ENCODE data around the gene EDARADD. TPM values are rescaled to one million over a fixed set of nuclear protein-coding genes. Genes with fewer than 3 reads are reported as not detected.
A peak's percentile ranks its signal among the peaks of the same experiment; 100 is the strongest.
"Not testable (repeated sequence)": the region's sequence is repeated elsewhere in the genome, so short reads cannot be mapped to it uniquely, and the experiment has no call there.

EDARADD gene
- polyA plus RNA-seq = not detected

DNA sequence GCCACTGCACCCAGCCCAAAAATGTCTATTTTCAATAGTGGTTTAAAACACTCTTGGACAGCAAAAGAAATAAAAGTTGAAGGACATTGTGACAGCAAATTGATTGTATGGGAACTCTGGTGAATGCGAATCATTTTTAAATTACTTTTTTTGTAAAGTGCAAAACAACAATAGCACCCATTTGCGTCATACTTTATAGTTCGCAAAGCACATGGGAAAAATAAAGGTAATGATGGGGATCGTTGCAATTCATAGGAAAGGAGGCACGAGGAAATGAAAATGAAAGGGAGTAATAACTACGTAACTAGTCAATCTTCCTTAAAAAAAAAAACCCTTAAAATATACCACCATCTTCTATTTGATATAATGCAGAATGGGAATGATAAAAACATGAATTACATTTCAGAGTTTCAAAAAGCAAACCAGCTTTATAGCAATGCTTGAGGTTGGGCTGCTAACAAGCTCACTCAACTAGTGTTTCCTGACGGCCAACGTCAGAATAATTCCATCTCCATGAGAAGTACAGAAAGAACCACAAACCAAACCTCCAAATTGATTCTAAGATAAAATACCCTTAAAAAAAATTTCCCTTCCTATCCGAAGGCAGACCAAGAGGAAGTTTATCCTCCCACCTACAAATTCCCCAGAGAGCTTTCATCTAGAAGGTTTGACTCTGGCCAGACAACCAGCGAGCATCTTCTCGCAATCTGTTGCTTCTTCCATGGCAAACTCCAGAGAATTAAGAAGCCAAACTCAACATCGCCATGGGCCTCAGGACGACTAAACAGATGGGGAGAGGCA is at the start of gene EDARADD:
Gene EDARADD, plus strand, starts transcription at position 606 of the 801 bp plus-strand sequence. Its CDS starts 159 bp downstream, at position 765.
- H3K4me1 Mint-ChIP-seq = peaks cover 12 to 20% (median 15%) of the 10 kb centered on the region in 3 donors
- H3K27ac Mint-ChIP-seq = peak within 1 kb of the TSS in 1 of 3 donors; percentile 49
- no peaks in the 10 kb centered on the region for H3K9me3 Mint-ChIP-seq
- peak within 1 kb of the TSS; percentile 65 to 91 (median 90) for H3K4me3 Mint-ChIP-seq
- H3K36me3 Mint-ChIP-seq = no peaks in the 10 kb centered on the region
- H3K27me3 Mint-ChIP-seq = peaks cover 39% of the 10 kb centered on the region

- H3K27me3 Mint-ChIP-seq = peaks cover 12% of the 10 kb centered on the region
- no peaks in the 10 kb centered on the region for H3K9me3 Mint-ChIP-seq
- H3K27ac Mint-ChIP-seq = no peak overlapping the region
- H3K4me3 Mint-ChIP-seq = no peak overlapping the region
- no peaks in the 10 kb centered on the region for H3K36me3 Mint-ChIP-seq
- H3K4me1 Mint-ChIP-seq = no peaks in the 10 kb centered on the region
Observed at GRCh38 chr1:236345728-236346127, 48.4 kb upstream of the EDARADD start.

DNA sequence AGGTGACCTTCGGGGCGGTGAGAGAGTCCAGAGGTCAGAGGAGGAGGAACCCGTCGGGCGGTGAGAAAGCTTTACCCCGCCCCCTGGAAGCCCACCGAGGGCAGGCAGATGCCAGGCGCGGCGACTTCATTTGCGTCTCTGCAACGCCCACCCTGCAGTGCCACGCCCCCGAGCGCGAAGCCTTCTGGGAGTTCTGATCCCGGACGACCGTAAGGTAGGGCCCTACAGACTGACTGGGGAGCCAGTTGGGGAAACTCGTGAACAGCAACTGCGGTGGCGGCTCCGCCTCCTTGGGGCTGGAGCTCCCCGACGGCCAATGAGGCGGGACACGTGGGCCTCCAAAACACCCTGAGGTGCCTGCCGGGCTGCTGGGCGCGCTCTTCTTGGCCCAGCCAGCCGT is 46.0 kb upstream of the EDARADD start:
- no peak overlapping the region for H3K4me3 Mint-ChIP-seq
- peaks cover 0 to 4% (median 0%) of the 10 kb centered on the region in 3 donors for H3K9me3 Mint-ChIP-seq
- no peaks in the 10 kb centered on the region for H3K36me3 Mint-ChIP-seq
- H3K27me3 Mint-ChIP-seq = peaks cover 12% of the 10 kb centered on the region
- H3K27ac Mint-ChIP-seq = no peak overlapping the region
- H3K4me1 Mint-ChIP-seq = no peaks in the 10 kb centered on the region

DNA sequence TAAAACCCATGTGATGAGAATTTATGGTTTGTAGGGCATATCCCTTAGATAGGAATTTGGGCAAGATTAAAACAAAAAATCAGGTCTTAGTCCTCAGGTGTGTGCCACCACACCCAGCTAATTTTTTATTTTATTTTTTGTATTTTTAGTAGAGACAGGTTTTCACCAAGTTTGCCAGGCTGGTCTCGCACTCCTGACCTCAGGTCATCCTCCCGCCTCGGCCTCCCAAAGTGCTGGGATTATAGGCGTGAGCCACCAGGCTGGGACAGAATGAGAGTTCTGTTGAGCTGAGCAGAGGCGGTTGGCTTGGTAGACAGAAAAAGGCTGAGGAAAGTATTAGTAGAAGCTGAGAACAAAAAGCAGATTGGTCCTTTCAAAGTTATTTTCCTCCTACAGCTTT is 43.8 kb upstream of the EDARADD start:
- Mint-ChIP-seq H3K36me3 (no peaks in the 10 kb centered on the region), H3K27ac (no peak overlapping the region), H3K9me3 (peaks cover 0 to 4% (median 0%) of the 10 kb centered on the region in 3 donors), H3K4me3 (no peak overlapping the region), H3K4me1 (no peaks in the 10 kb centered on the region), H3K27me3 (peaks cover 15% of the 10 kb centered on the region)

DNA sequence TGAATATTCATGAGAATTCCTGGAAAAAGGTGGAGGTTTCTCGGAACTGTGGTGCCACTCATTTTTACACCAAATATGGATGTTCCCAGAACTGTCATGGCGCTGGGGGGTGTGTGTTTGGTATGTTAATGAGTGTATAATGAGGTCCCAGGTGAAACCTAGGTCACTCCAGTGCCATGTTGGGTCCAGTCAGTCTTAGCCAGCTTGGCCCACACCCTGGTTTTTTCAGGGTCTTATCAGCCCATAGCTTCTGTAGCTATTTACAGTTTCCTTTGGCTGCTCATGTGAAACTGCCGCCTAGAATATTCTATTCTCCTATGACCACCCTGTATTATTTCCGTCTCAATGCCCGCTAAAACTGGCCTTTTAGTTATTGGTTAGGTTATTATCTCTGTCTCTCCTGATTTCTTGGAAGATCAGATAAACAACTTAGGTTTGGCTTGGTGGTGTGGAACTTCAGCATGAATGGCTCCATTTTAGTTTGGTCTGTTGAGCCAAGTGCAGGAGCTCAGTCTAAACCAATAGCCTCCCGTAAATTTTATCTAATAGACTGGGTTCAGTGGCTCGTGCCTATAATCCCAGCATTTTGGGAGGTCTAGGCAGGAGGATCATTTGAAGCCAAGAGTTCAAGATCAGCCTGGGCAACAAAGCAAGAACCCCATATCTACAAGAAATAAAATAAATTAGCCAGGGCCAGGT is 42.1 kb upstream of the EDARADD start:
- no peaks in the 10 kb centered on the region for H3K4me1 Mint-ChIP-seq
- H3K27me3 Mint-ChIP-seq = peaks cover 15% of the 10 kb centered on the region
- H3K27ac Mint-ChIP-seq = no peak overlapping the region
- no peaks in the 10 kb centered on the region for H3K36me3 Mint-ChIP-seq
- H3K4me3 Mint-ChIP-seq = no peak overlapping the region
- H3K9me3 Mint-ChIP-seq = peaks cover 0 to 4% (median 0%) of the 10 kb centered on the region in 3 donors

DNA sequence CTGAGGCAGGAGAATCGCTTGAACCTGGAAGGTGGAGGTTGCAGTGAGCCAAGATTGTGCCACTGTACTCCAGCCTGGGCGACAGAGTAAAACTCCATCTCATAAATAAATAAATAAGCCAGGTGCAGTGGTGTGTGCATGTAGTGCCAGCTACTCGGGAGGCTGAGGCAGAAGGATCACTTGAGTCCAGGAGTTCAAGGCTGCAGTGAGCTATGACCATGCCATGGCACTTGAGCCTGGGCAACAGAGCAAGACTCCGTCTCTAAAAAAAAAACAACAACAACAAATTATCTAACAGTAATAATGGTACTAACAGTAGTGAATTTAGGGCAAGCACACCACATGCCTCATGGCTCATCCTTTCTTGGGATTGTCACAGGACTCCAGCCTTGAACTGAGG is 41.3 kb upstream of the EDARADD start:
- H3K27ac Mint-ChIP-seq, H3K4me1 Mint-ChIP-seq, H3K4me3 Mint-ChIP-seq, H3K9me3 Mint-ChIP-seq, H3K36me3 Mint-ChIP-seq: not testable (repeated sequence)
- peaks cover 13% of the 10 kb centered on the region for H3K27me3 Mint-ChIP-seq

- peaks cover 9% of the 10 kb centered on the region for H3K27me3 Mint-ChIP-seq
- no peaks in the 10 kb centered on the region for H3K4me1 Mint-ChIP-seq
- H3K36me3 Mint-ChIP-seq = no peaks in the 10 kb centered on the region
- H3K4me3 Mint-ChIP-seq = no peak overlapping the region
- H3K27ac Mint-ChIP-seq = no peak overlapping the region
- H3K9me3 Mint-ChIP-seq = peaks cover 0 to 9% (median 4%) of the 10 kb centered on the region in 3 donors
Observed at GRCh38 chr1:236353813-236354212, 40.3 kb upstream of the EDARADD start.

GRCh38 chr1:236354330-236355147 is 39.5 kb upstream of the EDARADD start:
- H3K4me3 Mint-ChIP-seq = no peak overlapping the region
- H3K27me3 Mint-ChIP-seq = peaks cover 7% of the 10 kb centered on the region
- H3K27ac Mint-ChIP-seq = no peak overlapping the region
- peaks cover 0 to 9% (median 6%) of the 10 kb centered on the region in 3 donors for H3K9me3 Mint-ChIP-seq
- H3K36me3 Mint-ChIP-seq = no peaks in the 10 kb centered on the region
- H3K4me1 Mint-ChIP-seq = no peaks in the 10 kb centered on the region

- Mint-ChIP-seq H3K4me3 (no peak overlapping the region), H3K9me3 (peaks cover 0 to 9% (median 7%) of the 10 kb centered on the region in 3 donors), H3K27me3 (peaks cover 5% of the 10 kb centered on the region), H3K4me1 (no peaks in the 10 kb centered on the region), H3K27ac (no peak overlapping the region), H3K36me3 (no peaks in the 10 kb centered on the region)
Observed at GRCh38 chr1:236356141-236356540, 37.9 kb upstream of the EDARADD start.

GRCh38 chr1:236361909-236362590 is 32.0 kb upstream of the EDARADD start:
- no peak overlapping the region for H3K27ac Mint-ChIP-seq
- no peak overlapping the region for H3K4me3 Mint-ChIP-seq
- peaks cover 0 to 9% (median 3%) of the 10 kb centered on the region in 3 donors for H3K9me3 Mint-ChIP-seq
- no peaks in the 10 kb centered on the region for H3K36me3 Mint-ChIP-seq
- peaks cover 10% of the 10 kb centered on the region for H3K27me3 Mint-ChIP-seq
- no peaks in the 10 kb centered on the region for H3K4me1 Mint-ChIP-seq

GRCh38 chr1:236363237-236363636 is 30.8 kb upstream of the EDARADD start:
- no peak overlapping the region for H3K4me3 Mint-ChIP-seq
- peaks cover 0 to 5% (median 3%) of the 10 kb centered on the region in 3 donors for H3K9me3 Mint-ChIP-seq
- no peaks in the 10 kb centered on the region for H3K4me1 Mint-ChIP-seq
- peaks cover 11% of the 10 kb centered on the region for H3K27me3 Mint-ChIP-seq
- H3K27ac Mint-ChIP-seq = no peak overlapping the region
- no peaks in the 10 kb centered on the region for H3K36me3 Mint-ChIP-seq

- peaks cover 8% of the 10 kb centered on the region for H3K27me3 Mint-ChIP-seq
Observed at GRCh38 chr1:236365999-236366570, 28.0 kb upstream of the EDARADD start.

DNA sequence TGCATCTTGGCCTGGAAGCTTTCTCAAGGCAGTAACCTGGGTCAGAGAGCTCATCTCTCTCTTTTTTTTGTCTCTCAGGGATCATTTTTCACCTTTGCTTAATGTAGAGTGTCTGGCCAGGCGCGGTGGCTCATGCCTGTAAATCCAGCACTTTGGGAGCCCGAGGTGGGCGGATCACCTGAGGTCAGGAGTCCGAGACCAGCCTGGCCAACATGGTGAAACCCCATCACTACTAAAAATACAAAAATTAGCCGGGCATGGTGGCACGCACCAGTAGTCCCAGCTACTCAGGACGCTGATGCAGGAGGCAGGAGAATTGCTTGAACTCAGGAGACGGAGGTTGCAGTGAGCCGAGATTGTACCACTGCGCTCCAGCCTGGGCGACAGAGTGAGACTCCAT is 27.4 kb upstream of the EDARADD start:
- H3K36me3 Mint-ChIP-seq, H3K4me1 Mint-ChIP-seq, H3K9me3 Mint-ChIP-seq, H3K4me3 Mint-ChIP-seq, H3K27ac Mint-ChIP-seq, H3K27me3 Mint-ChIP-seq: not testable (repeated sequence)

More at GRCh38 chr1:236365999-236366570, 28.0 kb upstream of the EDARADD start:
- H3K27ac Mint-ChIP-seq = no peak overlapping the region
- H3K9me3 Mint-ChIP-seq = no peaks in the 10 kb centered on the region
- no peak overlapping the region for H3K4me3 Mint-ChIP-seq
- no peaks in the 10 kb centered on the region for H3K36me3 Mint-ChIP-seq
- no peaks in the 10 kb centered on the region for H3K4me1 Mint-ChIP-seq

DNA sequence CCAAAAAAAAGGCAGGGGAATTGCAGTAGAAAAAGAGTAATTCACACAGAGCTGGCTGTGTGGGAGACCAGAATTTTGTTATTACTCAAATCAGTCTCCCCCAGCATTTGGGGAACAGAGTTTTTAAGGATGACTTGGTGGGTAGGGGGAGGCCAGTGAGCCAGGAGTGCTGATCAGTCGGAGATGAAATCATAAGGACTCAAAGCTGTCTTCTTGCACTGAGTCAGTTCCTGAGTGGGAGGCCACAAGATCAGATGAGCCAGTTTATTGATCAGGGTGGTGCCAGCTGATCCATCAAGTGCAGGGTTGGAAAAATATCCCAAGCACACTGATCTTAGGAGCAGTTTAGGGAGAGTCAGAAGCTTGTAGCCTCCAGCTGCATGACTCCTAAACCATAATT is 23.7 kb upstream of the EDARADD start:
- no peak overlapping the region for H3K4me3 Mint-ChIP-seq
- H3K4me1 Mint-ChIP-seq = no peaks in the 10 kb centered on the region
- H3K9me3 Mint-ChIP-seq = no peaks in the 10 kb centered on the region
- peaks cover 6% of the 10 kb centered on the region for H3K27me3 Mint-ChIP-seq
- no peak overlapping the region for H3K27ac Mint-ChIP-seq
- no peaks in the 10 kb centered on the region for H3K36me3 Mint-ChIP-seq

Data from IgD-negative memory B cell (primary cell).